NCI-H2196 treated with DMSO at 0.1 percent for 48 hours (cell line): Measurements from ENCODE around the gene CDH20.

Experiments used
- DNase-seq: peaks from one replicate; lab custom pipeline; 2025; ENCODE audit not compliant: unreplicated experiment; lab: John Stamatoyannopoulos, UW

Gene CDH20

GRCh38 chr18:61528961-61529360 lies 195.7 kb downstream of the CDH20 start:
- DNase-seq = no peak

- DNase-seq = no peak
These were observed 197.5 kb downstream of the CDH20 start for GRCh38 chr18:61530681-61531080.

- DNase-seq = no peak
These were observed 198.0 kb downstream of the CDH20 start for GRCh38 chr18:61531182-61531581.

GRCh38 chr18:61531891-61532290 lies 198.7 kb downstream of the CDH20 start:
- no peak for DNase-seq

GRCh38 chr18:61535401-61535800 lies 202.2 kb downstream of the CDH20 start:
- no peak for DNase-seq

- DNase-seq = no peak
These were observed 208.4 kb downstream of the CDH20 start for GRCh38 chr18:61541673-61542072.

GRCh38 chr18:61542596-61542995 lies 209.4 kb downstream of the CDH20 start:
- DNase-seq = no peak

GRCh38 chr18:61543518-61543917 lies 210.3 kb downstream of the CDH20 start:
- DNase-seq = no peak

- no peak for DNase-seq
These were observed 210.9 kb downstream of the CDH20 start for GRCh38 chr18:61544178-61544577.

GRCh38 chr18:61545281-61546245 lies 212.3 kb downstream of the CDH20 start:
- no peak for DNase-seq

GRCh38 chr18:61546590-61546989 lies 213.4 kb downstream of the CDH20 start:
- no peak for DNase-seq

GRCh38 chr18:61549416-61549815 lies 216.2 kb downstream of the CDH20 start:
- no peak for DNase-seq

GRCh38 chr18:61549889-61550288 lies 216.7 kb downstream of the CDH20 start:
- no peak for DNase-seq

GRCh38 chr18:61551586-61551985 lies 218.4 kb downstream of the CDH20 start:
- peak; percentile 12 for DNase-seq

- DNase-seq = no peak
These were observed 219.9 kb downstream of the CDH20 start for GRCh38 chr18:61553045-61553659.

GRCh38 chr18:61554117-61554776 lies 221.0 kb downstream of the CDH20 start:
- no peak for DNase-seq

- DNase-seq = no peak
These were observed 221.7 kb downstream of the CDH20 start for GRCh38 chr18:61554946-61555361.

- DNase-seq = no peak
These were observed 223.1 kb downstream of the CDH20 start for GRCh38 chr18:61556316-61556715.

- no peak for DNase-seq
These were observed 223.6 kb downstream of the CDH20 start for GRCh38 chr18:61556862-61557261.

- DNase-seq = no peak
These were observed 236.1 kb downstream of the CDH20 start for GRCh38 chr18:61569176-61569892.

GRCh38 chr18:61570070-61570469 lies 236.8 kb downstream of the CDH20 start:
- no peak for DNase-seq
